Choroid plexus epithelial cell (primary cell): ENCODE measurements around the gene C2.

Experiments used
- DNase-seq: peaks from one replicate; pipeline ENCODE4 v3.0.0-alpha.2; 2010; ENCODE audit warnings: low read depth
- H3K4me3 ChIP-seq: 2 replicates; pipeline ENCODE4 v1.5.1; 2011; ENCODE audit warnings: low read depth, mild to moderate bottlenecking, control low read depth, low read length, moderate library complexity
- TF ChIP-seq, protein P1 (sequence below): conservative IDR thresholded peaks from 2 replicates; pipeline ENCODE4 v1.5.1; 2011; ENCODE audit warnings: low read depth, mild to moderate bottlenecking, control low read depth, inconsistent platforms, low read length, moderate library complexity

Gene C2

DNA sequence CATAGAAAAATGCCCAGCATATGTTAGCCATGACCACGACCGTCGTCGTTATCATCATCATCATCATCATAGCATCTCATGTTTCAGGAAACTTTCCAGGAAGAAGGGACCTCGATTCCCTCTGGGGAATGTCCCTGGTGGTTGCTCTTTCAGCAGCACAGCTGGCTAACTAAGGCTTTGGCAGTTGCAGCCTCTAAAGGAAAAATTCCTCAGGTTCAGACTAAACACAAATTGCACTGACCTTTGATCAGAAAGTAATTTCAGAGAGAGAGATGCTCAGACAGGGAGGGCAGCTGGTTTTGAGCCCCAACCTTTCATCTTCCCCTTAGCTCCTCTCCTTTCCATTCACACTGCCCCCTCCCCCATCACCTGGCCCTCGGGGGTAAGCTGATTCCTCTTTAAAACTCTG lies 12.7 kb downstream of the C2 start:
- peak; percentile 52 for DNase-seq
- H3K4me3 ChIP-seq: no peak overlapping the region
- TF ChIP-seq, protein P1, sequence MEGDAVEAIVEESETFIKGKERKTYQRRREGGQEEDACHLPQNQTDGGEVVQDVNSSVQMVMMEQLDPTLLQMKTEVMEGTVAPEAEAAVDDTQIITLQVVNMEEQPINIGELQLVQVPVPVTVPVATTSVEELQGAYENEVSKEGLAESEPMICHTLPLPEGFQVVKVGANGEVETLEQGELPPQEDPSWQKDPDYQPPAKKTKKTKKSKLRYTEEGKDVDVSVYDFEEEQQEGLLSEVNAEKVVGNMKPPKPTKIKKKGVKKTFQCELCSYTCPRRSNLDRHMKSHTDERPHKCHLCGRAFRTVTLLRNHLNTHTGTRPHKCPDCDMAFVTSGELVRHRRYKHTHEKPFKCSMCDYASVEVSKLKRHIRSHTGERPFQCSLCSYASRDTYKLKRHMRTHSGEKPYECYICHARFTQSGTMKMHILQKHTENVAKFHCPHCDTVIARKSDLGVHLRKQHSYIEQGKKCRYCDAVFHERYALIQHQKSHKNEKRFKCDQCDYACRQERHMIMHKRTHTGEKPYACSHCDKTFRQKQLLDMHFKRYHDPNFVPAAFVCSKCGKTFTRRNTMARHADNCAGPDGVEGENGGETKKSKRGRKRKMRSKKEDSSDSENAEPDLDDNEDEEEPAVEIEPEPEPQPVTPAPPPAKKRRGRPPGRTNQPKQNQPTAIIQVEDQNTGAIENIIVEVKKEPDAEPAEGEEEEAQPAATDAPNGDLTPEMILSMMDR: peak; percentile 27

DNA sequence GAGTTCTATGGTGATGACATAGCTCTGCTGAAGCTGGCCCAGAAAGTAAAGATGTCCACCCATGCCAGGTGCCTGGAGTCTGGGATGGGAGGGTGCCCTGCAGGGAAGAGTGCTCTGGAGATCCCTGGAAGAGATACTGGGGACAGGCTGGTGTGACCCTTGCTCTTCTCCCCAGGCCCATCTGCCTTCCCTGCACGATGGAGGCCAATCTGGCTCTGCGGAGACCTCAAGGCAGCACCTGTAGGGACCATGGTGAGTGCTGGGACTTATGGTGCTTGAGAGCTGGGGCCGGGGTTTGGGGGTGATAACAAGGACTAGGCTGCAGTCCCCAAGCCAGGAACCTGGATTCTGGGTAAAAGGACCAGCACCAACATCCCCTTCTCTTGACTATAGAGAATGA lies 16.2 kb downstream of the C2 start:
- H3K4me3 ChIP-seq: no peak overlapping the region
- TF ChIP-seq, protein P1: no peak
- no peak for DNase-seq

- DNase-seq: no peak
- TF ChIP-seq, protein P1: no peak
- H3K4me3 ChIP-seq: no peak overlapping the region
These were observed 17.6 kb downstream of the C2 start for GRCh38 chr6:31945154-31945506.

- peak; percentile 90 for DNase-seq
- TF ChIP-seq, protein P1: no peak
- H3K4me3 ChIP-seq: peak within 1 kb of the TSS; percentile 22
These were observed 18.2 kb downstream of the C2 start, which contains the start of gene CFB for GRCh38 chr6:31945507-31946369. Gene CFB (plus strand): TSS chr6:31946095. CDS start chr6:31946222, 127 bp downstream.

GRCh38 chr6:31946370-31946885 lies 18.9 kb downstream of the C2 start:
- no peak for DNase-seq
- no peak overlapping the region for H3K4me3 ChIP-seq

DNA sequence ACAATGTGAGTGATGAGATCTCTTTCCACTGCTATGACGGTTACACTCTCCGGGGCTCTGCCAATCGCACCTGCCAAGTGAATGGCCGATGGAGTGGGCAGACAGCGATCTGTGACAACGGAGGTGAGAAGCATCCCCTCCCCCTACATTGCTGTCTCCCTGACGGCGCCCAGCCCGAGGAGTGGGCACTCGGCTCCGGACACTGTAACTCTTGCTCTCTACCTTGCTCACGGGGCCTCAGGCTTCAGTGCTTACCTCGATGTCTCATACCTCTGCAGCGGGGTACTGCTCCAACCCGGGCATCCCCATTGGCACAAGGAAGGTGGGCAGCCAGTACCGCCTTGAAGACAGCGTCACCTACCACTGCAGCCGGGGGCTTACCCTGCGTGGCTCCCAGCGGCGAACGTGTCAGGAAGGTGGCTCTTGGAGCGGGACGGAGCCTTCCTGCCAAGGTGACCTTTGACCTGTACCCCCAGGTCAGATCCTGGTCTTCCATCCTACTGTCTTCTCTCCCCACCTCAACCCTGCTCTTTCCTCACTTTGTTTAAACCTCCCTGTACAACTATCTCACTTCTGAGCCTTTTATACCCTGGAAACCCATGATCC lies 19.7 kb downstream of the C2 start:
- TF ChIP-seq, protein P1: no peak
- H3K4me3 ChIP-seq: no peak overlapping the region
- no peak for DNase-seq

More at GRCh38 chr6:31946370-31946885, 18.9 kb downstream of the C2 start:
- TF ChIP-seq, protein P1: no peak

GRCh38 chr6:31947864-31948263 lies 20.3 kb downstream of the C2 start:
- no peak overlapping the region for H3K4me3 ChIP-seq
- DNase-seq: no peak
- TF ChIP-seq, protein P1: no peak
